Pancreas (tissue), 10 donors: ENCODE measurements around the gene FKBP8. TPM values are rescaled to one million over a fixed set of nuclear protein-coding genes. Genes with fewer than 3 reads are reported as not detected.

Experiments
- ATAC-seq, 4 donors: fragments of 200-7000 bp; cut with Tn5 transposase; one replicate each; pipeline versions ENCODE4 v1.8.0 to v1.9.1; 2020; ENCODE audit warnings: mild to moderate bottlenecking in 4 of 4, moderate library complexity in 4 of 4
- DNase-seq, 6 donors: peaks; one replicate each; pipeline ENCODE4 v3.0.0-alpha.2; 2020
- FAIRE-seq: peaks from 2 replicates; lab custom pipeline; 2012; peaks lifted over from hg19 to GRCh38; lab: Jason Lieb, UNC
- H3K27ac ChIP-seq, 4 donors: fragments of 200-600 bp; sonication (generic); 1 replicate in 3 of 4; 2 replicates in 1 of 4; pipeline versions ENCODE4 v1.5.0 to v1.8.0; 2020
- H3K27me3 ChIP-seq, 4 donors: fragments of 200-600 bp; one replicate each; pipeline ENCODE4 v1.8.0; 2021
- H3K36me3 ChIP-seq, 3 donors: fragments of 200-600 bp; sonication (generic) in 1 of 3; one replicate each; pipeline versions ENCODE4 v1.5.0 to v1.8.0; 2020 to 2021
- H3K4me1 ChIP-seq, 3 donors: fragments of 200-600 bp; one replicate each; pipeline ENCODE4 v1.8.0; 2021
- H3K4me3 ChIP-seq, 4 donors: fragments of 200-600 bp; sonication (generic) in 2 of 4; one replicate each; pipeline versions ENCODE4 v1.5.0 to v1.8.0; 2020 to 2021
- H3K9me3 ChIP-seq, 4 donors: fragments of 200-600 bp; one replicate each; pipeline ENCODE4 v1.8.0; 2021
- CTCF ChIP-seq, 4 donors: fragments of 200-600 bp; sonication (generic) in 3 of 4; IDR thresholded peaks; one replicate each; pipeline versions ENCODE4 v1.5.0 to v1.8.0; 2021; ENCODE audit warnings: antibody characterized with exemption in 4 of 4
- WGBS, 2 donors: extraction: QIAGEN DNeasy Blood & Tissue Kit; methylation state at CpG; one replicate each; pipeline ENCODE4 v1.1.7; 2013; 5-methylcytosine and 5-hydroxymethylcytosine counted together
- intact Hi-C, 3 donors: fragments of 100-400 bp; cut with DNase I; formaldehyde crosslinking; loops; one replicate each; pipeline versions ENCODE4 v1.11.1 to v1.14.2; 2022
- polyA plus RNA-seq, 2 donors: library from polyadenylated mRNA; stranded (reverse); fragments of 200-250 nt; gene quantifications; one replicate each; pipeline ENCODE4 v1.2.3, GENCODE V29; 2013
- total RNA-seq, 6 donors: library from RNA; stranded (reverse); fragmentation: NEBNext Ultra II Directional in 4 of 6; extraction: Animal tissue kit (Norgen Biotek cat#: 25700) in 4 of 6; gene quantifications; one replicate each; pipeline versions ENCODE4 v1.2.1 to v1.2.4, GENCODE V29; 2021 to 2023
- donor health status: healthy with polysubstance abuse.
- donor health status: DM: no; HTN: no; CAD: no; lungs with moderate emphysema.
- donor health status: DM: no; HTN: no; CAD: no.
- donor health status: control.
- donor health status: control.
- donor health status: Bipolar disorder and iron deficiency.
- donor health status: DM: yes; HTN: yes; CAD: no.
- donor health status: DM: no; HTN: no; CAD: no.
- donor health status: DM: no; HTN: no; CAD: no.
- donor health status: DM: yes; HTN: yes; CAD: no.

Gene FKBP8
- total and polyA plus RNA-seq, 8 donors, result 73.8 to 218 (median 99.4) TPM

GRCh38 chr19:18493440-18494266 is 49.7 kb downstream of the FKBP8 start:
- intact Hi-C loops, result no loop called here
- DNase-seq (no peak), ATAC-seq (no peak), FAIRE-seq (no peak)
- no peak overlapping the region for H3K4me3 ChIP-seq
- 64 to 72% methylated on average over 13 of the region's 13 CpGs for WGBS, 2 donors
- no peaks in the 10 kb centered on the region for H3K27me3 ChIP-seq
- H3K4me1 ChIP-seq, result peaks cover 17 to 37% (median 19%) of the 10 kb centered on the region in 3 donors
- no peak overlapping the region for H3K27ac ChIP-seq
- H3K9me3 ChIP-seq, result no peaks in the 10 kb centered on the region
- H3K36me3 ChIP-seq, result no peaks in the 10 kb centered on the region
- TF ChIP-seq CTCF (IDR thresholded peaks at IDR 0.05), result no peak

- DNase-seq (no peak), ATAC-seq (no peak), FAIRE-seq (no peak)
- H3K27me3 ChIP-seq, result no peaks in the 10 kb centered on the region
- no peaks in the 10 kb centered on the region for H3K36me3 ChIP-seq
- 75 to 79% methylated on average over 15 of the region's 15 CpGs for WGBS, 2 donors
- TF ChIP-seq CTCF (IDR thresholded peaks at IDR 0.05), result no peak
- intact Hi-C loops, result no loop called here
- no peaks in the 10 kb centered on the region for H3K9me3 ChIP-seq
- H3K4me3 ChIP-seq, result no peak overlapping the region
- peaks cover 26 to 51% (median 33%) of the 10 kb centered on the region in 3 donors for H3K4me1 ChIP-seq
- H3K27ac ChIP-seq, result no peak overlapping the region
Measured at GRCh38 chr19:18491995-18492953, 51.1 kb downstream of the FKBP8 start.

GRCh38 chr19:18490728-18491127 is 52.6 kb downstream of the FKBP8 start:
- Histone ChIP-seq H3K4me1 (peaks cover 24 to 43% (median 24%) of the 10 kb centered on the region in 3 donors), H3K27me3 (no peaks in the 10 kb centered on the region), H3K36me3 (no peaks in the 10 kb centered on the region), H3K9me3 (no peaks in the 10 kb centered on the region), H3K27ac (no peak overlapping the region), H3K4me3 (no peak overlapping the region)
- no peak for DNase-seq
- WGBS, 2 donors, result 92 to 94% methylated on average over 6 of the region's 6 CpGs
- no peak for TF ChIP-seq CTCF (IDR thresholded peaks at IDR 0.05)
- ATAC-seq, result no peak
- FAIRE-seq, result no peak
- intact Hi-C loops, result no loop called here

- DNase-seq (no peak), FAIRE-seq (no peak), ATAC-seq (peak in 2 of 4 donors; percentile 2 to 4)
- Histone ChIP-seq H3K27ac (peak overlapping the region in 2 of 4 donors; percentile 46 to 79), H3K4me1 (peaks cover 23 to 37% (median 24%) of the 10 kb centered on the region in 3 donors), H3K4me3 (no peak overlapping the region), H3K9me3 (no peaks in the 10 kb centered on the region), H3K36me3 (no peaks in the 10 kb centered on the region), H3K27me3 (no peaks in the 10 kb centered on the region)
- 71 to 74% methylated on average over 14 of the region's 14 CpGs for WGBS, 2 donors
- TF ChIP-seq CTCF (IDR thresholded peaks at IDR 0.05), result no peak
- intact Hi-C loops, result no loop called here
Measured at GRCh38 chr19:18489627-18490184, 53.7 kb downstream of the FKBP8 start.
